ENCODE data around the gene TOX2.

Gene TOX2

DNA sequence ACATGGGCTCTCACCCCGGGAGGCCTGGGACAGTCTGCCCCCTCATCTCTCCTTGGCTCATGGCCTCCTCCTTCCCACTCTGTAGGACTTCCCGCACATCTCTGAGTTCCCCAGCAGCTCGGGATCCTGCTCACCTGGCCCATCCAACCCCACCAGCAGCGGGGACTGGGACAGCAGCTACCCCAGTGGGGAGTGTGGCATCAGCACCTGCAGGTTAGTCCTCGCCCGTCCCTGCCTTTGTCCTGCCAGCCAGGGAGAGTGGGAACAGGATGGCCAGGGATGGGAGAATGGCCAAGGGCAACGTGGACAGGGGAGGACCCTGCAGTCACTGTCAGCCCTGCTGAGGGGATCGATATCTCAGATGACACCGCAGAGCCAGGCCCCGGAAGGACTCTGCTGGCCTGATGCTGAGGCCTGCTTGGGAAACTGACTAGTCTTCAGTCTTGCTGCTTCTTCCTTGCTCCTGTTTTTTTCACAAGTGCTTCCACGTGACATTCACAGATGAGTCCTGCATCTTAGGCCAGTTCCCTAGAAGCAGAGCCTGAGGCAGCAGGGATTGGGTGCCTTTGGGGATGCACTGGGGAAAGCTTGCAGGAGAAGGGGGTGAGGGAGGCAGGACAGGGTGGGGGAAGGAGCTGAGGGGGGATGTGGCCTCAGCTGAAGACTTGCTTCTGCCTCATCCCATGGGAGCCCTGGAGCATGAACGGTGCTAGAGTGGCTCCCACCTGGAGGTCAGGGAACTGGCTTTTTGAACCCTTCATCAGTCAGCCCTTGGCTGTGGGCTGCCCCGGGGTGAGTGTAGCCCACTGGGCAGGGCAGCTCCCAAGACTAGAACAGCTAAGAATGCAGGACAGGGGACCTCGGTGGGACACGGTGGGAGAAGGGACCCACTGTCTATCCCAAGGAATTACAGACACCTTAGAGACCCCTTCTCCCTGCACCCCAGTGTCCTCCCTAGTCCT is 152.3 kb downstream of the TOX2 start:
- no peak for FAIRE-seq

DNA sequence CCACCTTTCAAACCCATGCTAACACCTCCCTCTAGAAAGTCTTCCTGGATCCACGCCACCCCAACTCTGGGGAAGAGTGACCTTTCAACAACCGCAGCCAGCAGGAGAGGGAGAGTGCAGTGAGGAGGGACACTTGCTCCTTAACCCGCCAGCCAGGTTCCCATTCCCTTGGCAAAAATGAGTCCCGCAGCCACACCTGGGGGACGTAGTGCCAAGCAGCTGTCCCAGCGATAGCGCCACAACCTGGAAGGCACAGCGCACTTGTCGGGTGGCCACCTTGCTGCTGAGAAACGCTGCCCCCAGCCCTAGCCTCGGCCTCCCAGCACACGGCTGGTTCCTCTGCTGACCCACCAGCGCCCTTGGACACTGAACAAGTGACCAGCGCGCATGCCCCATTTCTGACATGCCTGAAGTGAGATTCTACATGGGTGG is 153.0 kb downstream of the TOX2 start:
- no peak for FAIRE-seq

DNA sequence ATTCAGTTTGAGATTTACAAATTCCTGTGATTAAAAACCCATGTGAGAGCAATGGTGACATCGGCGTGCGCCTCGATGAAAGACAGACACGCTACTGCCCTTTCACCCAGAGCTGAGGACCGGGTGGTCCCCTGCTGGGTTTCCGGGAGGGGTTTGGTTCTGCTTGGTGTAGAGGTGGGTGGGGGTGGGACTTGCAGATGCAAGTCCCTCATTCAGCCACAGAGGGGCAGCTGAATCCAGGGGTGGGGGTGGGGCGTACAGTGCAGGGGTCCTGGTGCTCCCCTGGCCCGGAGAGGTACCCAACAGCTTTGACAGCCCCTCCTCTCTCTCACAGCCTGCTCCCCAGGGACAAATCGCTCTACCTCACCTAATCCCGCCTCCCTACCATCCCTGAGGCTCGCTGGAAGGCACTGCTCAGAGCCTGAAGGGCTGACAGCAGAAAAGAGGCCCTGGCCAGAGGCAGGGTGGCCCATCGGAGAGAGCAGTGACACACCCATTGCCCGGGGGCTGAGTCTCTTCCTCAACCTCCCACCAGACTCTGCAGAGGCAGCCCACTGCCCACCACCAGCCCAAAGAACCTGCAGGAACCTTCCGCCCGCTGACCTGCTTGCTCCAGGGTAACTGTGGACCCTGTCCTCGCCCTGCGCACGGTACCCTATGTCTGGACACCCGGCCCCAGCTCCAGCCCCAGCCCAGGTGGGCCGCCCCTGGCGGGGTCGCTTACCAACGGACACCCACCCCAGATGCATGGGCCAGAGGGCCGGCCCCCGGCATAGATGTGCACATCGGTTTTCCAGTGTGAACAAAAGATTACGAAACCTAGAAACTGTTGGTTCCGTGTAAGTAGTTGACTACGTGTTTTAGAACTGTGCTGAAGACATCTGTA is 153.9 kb downstream of the TOX2 start:
- no peak for FAIRE-seq

DNA sequence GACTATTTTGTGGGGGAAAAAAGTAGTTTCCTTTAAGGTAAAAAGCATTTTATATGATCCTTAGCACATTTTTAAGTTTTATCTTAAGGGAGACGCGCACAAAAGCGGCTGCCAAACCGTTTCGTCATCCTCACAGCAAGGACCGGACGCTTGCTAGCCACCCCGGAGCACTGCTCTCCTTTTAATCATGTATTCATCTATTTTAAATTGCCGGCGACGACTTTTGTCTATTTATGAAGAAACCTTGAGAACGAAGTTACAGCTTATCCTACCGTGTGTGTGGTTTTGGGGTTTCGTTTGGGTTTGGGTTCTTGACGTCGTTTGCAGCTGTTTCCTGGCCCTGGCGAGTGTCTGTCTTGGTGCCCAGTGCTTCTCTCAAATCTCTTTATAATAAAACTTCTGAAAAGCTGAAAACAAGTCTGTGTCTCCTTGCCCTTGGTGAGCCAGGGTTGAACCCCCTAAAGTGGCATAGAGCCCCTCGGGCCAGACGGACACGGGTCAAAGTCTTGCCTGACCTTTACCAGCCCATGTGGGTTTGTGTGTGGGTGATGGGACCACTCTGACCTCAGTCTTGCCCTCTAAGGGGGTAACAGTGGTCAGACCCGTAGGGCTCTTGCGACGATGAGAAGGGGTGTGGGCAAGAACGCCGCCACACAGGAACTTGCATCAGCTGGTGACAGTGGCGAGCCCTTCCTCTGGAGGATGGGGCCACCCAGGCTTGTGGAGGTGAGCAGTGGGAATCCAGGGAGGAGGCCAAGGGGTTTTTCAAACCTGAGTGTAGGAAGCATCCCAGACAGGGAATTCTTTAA is 154.8 kb downstream of the TOX2 start:
- no peak for FAIRE-seq

DNA sequence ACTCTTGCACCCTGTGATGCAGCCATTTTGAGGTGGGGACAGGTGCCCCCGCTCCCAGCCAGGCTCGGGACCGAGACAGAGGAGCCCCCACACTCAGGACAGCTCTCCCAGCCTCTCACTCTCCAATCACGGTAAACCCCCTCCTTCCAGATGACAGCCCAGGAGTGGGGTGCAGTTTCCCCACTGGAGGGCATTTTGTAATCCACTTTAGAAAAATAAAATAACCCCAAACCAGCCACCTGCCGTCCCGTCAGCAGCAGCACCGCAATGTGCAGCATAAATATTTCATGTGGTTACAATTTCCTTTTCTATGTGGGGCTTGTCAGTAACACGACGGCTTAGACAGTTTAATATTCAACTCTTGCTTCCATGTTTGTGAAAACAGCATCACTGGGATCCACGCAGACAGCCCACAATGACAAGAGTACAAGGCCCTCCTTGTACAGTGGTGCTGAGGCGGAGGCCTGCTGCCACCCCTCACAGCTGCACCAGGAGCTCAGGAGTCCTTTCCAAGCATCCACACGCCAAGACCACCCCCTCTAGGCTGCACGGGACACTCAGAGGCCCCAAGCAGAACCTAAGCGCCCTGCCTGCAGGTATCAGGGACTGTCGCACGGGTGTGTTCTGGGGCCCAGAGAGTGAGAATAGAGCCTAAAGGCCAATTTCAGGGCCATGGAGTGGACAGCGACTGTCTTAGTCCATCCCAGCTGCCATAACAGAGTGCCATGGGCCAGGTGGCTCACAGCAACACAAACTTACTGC is 155.7 kb downstream of the TOX2 start:
- no peak for FAIRE-seq

DNA sequence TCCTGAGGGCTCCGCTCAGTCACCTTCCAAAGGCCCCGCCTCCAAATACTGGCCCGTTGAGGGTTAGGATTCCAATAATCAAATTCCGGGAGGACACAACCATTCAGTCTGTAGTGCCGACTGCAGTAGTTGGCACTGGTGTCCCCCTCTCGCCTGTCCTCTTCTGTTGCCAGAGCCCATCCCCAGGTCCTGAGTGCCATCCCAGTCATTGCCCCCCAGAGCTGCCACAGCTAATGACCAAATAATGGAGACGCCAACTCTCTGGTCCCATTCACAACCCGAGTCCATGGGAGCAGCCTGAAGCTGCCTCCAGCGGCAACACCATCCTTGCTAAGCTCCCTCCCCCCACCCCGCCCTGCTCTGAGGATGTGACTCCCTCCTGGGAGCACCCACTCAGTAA is 156.4 kb downstream of the TOX2 start:
- no peak for FAIRE-seq

DNA sequence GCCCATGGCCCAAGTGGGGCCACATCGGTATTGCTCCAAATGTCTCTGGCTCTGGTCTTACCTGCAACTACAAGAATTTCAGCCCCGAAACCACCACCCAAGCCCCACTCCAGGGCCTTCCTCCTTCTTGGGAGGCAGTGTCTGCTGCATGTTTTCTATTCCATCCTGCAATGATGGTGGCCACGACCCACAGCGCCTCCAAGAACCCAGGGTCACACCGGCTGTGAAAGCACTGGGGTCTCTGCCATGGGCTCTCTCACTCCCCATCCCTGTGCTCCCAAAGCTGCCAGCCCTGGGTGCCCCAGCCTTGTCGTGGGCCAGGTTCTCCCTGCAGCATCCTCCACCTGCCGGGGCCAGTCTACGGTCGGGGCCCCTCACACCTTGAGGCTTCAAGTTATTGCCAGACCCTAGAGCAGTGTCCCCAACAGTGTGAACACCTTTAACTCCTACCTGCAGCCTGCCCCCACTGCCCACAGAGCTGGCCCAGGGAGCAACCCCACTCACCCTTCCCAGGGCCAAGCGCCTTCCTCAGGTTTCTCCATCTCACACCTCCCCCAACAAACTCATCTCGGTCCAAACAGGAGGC is 157.0 kb downstream of the TOX2 start:
- no peak for FAIRE-seq

DNA sequence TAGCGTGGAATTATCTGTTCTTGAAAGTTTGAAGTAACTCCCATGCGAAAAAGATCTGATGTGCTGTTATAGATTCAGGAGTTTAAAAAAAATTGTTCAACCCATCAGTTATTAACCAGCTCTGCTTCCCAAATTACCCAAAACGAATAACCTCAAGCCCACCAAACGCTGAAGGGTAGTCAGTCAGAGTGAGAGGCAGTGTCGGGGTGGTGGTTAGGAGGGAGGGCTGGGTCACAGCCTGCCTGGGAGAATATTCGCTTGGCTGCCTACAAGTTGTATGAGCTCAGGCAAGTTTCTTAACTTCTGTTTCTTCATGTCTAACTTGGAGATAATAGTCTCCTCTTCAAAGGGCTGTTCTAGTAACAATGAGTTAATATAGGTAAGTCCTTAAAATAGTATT is 157.7 kb downstream of the TOX2 start:
- FAIRE-seq = no peak

DNA sequence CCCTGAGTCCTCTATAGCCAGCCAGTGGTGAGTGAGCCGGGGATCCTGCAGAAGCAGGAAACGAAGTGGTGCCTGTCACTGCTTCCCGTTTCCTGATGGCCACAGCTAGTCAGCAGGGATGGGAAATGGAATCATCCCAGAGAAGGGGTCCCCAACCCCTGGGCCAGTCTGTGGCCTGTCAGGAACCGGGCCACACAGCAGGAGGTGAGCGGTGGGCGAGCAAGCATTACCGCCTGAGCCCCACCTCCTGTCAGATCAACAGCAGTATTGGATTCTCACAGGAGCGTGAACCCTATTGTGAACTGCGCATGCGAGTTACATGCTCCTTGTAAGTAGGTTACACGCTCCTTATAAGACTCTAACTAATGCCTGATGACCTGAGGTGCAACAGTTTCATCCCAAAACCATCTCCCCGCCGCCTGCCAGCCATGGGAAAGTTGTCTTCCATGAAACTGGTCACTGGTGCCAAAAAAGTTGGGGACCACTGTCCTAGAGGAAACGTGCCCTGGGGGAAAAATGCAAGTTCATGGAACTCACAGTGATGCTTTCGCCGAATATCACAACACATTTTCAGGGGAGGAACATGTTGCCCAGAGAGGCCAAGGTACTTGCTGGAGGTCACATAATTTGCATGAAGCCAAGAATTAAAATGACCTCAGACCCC is 158.5 kb downstream of the TOX2 start:
- no peak for FAIRE-seq

DNA sequence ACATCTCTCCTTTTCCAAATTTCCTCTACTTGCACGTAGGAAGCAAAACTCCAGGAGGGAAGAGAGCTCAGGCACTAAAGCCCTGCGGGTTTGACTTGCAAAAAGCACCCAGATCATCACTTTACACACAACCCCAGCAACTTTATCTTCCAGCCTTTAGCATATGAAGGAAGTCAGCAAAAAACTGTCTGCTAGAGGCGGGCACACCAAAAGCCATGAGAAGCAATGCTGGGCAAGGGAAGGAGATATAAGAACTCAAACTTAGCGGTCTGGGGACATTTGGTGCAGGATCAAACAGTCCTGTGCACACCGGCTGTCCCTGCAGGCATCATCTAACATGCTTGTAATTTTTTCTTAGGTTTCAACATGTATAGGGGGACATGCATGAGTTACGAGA is 159.0 kb downstream of the TOX2 start:
- no peak for FAIRE-seq

DNA sequence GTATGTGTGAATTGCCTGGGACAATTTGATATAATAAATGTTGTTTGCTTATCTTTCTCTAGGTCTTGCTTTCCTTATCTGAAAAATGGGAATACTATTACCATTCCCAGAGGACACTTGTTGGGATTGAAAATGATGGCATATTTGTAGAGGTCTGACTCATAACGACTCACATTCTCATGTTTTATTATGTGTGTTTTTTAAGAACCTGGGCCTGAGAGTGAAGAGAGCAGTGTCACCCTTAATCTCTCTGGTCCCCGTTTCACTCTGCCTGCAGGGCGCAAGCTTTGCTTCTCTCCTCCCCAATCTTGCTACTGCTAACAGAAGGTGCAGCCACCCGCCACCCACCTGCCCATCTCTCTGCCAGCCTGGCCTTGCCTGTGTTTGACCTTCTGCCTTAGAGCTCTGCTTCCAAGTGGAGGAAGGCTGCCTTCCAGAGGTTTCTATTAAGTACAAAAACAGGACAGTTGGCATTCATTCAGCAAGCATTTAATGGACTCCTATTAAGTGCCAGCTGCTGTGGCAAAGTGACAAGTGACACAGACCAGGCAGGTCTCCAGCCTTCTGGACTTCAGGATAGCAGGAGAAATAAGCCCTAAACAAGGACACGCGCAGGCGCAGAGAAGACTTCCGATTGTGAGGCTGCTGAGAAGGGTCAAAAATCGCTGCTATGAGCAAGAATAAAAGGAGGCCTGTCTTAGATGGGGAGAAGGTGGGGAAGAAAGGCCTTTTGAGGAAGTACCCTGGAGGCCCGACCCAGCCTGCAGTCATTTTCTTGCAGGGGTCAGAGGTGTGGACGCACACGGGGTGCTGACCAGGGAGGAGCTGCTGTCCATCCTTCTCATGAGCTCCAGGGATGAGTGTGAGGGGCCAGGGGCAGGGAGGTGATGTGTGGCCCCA is 159.8 kb downstream of the TOX2 start:
- no peak for FAIRE-seq

DNA sequence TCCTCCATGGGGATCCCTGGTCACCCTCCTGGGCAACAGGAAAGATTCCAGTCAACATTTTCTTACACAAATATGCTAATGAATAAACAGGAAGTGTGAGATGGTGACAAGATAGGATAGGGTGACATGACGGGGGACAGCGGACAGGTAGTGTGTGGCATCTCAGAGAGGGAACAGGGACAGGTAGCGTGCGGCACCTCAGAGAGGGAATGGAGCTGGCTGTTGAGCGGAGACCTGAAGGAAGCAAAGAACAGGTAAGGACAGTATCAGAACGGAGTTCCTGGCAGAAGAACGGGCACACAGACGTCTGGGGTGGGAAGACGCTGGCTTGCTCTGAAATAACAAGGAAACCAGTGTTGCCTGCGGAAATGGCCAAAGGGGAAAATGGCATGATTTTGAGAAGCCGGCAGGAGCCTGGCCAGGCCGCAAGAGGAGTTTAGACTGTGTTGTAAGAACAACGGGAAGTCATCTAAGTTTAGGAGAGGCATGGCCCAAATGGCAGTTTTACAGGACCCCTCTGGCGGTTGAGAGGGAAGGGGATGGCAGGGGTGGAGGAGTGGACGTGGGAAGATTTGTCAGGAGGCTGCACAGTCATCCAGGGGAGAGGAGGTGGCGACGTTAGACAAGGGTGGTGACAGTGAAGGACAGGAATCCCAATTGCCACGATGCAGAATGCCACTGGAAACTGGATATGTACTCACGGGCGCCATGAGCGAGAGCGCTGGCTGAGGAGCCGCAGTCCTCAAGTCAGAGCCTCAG is 160.7 kb downstream of the TOX2 start:
- no peak for FAIRE-seq

DNA sequence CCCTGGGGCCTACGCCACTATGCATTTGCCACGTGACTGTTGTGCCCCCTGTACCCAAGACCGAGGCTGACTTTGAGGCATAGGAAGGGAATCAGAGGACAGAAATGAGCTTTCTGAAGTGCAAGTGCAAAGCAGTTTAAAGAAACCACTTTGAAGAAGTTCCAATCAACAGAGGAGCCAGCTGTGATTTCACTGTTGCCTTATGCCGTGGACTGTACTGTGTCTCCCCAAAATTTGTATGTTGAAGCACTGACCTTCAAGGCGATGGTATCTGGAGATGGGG is 161.2 kb downstream of the TOX2 start:
- FAIRE-seq = no peak

DNA sequence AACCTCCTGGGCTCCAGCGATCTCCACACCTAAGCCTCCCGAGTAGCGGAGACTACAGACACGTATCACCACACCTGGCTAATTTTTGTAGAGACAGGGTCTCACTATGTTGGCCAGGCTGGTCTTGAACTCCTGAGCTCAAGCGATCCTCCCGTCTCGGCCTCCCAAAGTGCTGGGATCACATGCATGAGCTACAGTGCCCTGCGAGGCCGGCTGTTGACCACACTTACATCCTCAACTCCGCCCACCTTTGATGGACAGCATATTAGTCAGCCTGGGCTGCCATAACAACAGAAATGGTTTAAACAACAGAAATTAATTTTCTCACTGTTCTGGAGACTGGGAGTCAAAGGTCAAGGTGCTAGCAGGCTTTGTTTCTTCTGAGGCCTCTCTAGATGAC is 164.6 kb downstream of the TOX2 start:
- no peak for FAIRE-seq

DNA sequence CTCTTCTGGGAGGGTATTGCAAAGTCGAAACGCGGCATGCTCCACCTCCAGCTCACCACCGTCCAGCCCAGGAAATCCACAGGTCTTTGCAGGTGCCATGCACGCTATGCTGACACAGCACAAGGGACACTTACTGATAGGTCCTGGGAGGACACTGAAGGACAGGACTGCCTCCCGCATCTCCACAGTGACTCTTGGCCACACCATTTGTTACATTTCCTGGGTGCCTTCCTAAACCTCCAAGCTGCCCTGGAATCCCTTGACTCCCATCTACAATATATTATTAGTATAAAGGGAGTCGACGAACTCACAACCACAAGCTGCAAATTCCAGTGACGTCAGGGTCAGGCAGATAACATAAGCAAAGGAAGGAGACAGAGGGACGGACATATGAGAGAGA is 165.4 kb downstream of the TOX2 start:
- FAIRE-seq = no peak

DNA sequence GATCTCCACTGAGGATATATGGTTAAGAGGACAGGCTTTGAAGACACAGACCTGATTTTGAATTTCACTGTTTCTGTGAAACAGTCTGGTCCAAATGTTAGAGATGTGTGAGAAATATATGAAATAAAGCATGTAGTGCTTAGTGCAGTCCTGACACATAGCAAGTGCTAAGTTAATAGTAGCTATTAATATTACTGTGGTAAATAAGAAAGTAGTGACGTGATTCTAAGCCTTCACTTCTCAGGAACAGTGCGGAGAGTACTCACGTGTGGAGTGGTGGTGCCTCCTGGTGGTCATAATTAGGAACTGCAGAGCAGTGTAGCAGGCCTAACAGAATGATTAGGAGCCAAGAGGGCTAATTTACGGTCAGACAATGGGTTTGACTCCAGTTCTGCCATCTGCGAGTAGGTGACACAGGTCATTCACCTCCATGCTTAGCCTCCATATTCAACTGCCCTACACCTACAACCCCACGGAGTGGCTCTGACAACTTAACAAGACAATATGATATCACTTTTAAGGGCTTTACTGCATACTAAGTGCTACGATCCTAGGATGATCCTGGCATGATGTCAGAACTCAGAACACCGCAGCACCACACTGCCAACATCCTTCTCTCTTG is 166.1 kb downstream of the TOX2 start:
- FAIRE-seq = no peak

DNA sequence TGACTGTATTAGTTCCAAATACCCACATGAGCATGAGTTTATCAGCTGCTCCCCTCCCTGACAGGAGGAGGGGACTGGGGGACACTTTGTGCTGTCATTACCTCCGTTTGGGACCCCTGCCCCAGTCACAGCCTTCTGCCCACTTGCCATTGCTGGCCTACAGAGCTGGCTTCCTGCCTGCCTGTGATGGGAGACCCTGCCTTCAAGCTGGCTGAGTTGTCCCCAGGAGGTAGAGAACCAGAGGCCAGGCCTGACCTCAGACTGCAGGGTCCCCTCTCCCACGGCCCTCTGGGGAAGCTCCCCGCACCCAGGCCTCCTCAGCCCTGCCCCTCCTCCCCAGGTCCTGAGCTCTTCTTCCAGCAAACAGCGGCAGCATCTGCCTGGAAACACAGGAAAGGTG is 166.8 kb downstream of the TOX2 start:
- FAIRE-seq = no peak

DNA sequence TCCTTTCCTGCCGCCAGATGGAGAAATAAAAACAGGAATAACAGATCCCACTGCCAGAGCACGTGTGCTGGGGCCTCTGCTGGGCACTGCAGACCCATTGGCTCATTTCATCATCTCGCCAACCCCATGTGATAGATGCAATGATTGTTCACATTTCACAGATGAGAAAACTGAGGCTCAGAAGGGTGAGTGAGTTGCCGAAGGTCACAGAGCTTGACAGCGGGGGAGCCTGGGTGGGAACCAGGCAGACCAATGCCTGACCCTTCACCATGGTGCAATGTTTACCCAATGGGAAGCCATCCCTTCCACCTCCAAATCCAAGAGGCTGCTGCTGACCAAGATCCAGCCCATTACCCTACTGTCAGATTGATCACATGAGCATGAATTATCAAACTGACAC is 167.2 kb downstream of the TOX2 start:
- no peak for FAIRE-seq

All from A204.1 (cell line).